ENCODE data around the gene TEX28.
"Not testable (repeated sequence)": the region's sequence is repeated elsewhere in the genome, so short reads cannot be mapped to it uniquely, and the experiment has no call there.

The TEX28 gene

GRCh38 chrX:154294791-154295574 is at the start of gene TEX28:
Gene TEX28 (minus strand): TSS chrX:154295124. CDS start chrX:154292117, 3,007 bp downstream.
- no peak for DNase-seq

GRCh38 chrX:154343620-154344019 is 48.7 kb upstream of the TEX28 start:
- DNase-seq, result not testable (repeated sequence)

- not testable (repeated sequence) for DNase-seq
Observed at GRCh38 chrX:154343063-154343462, 48.1 kb upstream of the TEX28 start.

GRCh38 chrX:154341399-154342298 is 46.7 kb upstream of the TEX28 start:
- DNase-seq, result not testable (repeated sequence)

- DNase-seq, result peak; percentile 45
Observed at GRCh38 chrX:154334496-154334895, 39.6 kb upstream of the TEX28 start.

- DNase-seq, result no peak
Observed at GRCh38 chrX:154333837-154334271, 38.9 kb upstream of the TEX28 start.

- no peak for DNase-seq
Observed at GRCh38 chrX:154333116-154333515, 38.2 kb upstream of the TEX28 start.

GRCh38 chrX:154332561-154332960 is 37.6 kb upstream of the TEX28 start:
- no peak for DNase-seq

- DNase-seq, result no peak
Observed at GRCh38 chrX:154329294-154329693, 34.4 kb upstream of the TEX28 start.

GRCh38 chrX:154328646-154329045 is 33.7 kb upstream of the TEX28 start:
- DNase-seq, result no peak

GRCh38 chrX:154327038-154327820 is 32.3 kb upstream of the TEX28 start:
- no peak for DNase-seq

- no peak for DNase-seq
Observed at GRCh38 chrX:154325541-154325940, 30.6 kb upstream of the TEX28 start.

- no peak for DNase-seq
Observed at GRCh38 chrX:154323537-154323936, 28.6 kb upstream of the TEX28 start.

- no peak for DNase-seq
Observed at GRCh38 chrX:154322890-154323289, 28.0 kb upstream of the TEX28 start.

GRCh38 chrX:154321594-154321993 is 26.7 kb upstream of the TEX28 start:
- no peak for DNase-seq

GRCh38 chrX:154321152-154321551 is 26.2 kb upstream of the TEX28 start:
- no peak for DNase-seq

GRCh38 chrX:154320406-154320805 is 25.5 kb upstream of the TEX28 start:
- no peak for DNase-seq

- no peak for DNase-seq
Observed at GRCh38 chrX:154317391-154317995, 22.6 kb upstream of the TEX28 start.

GRCh38 chrX:154315416-154315815 is 20.5 kb upstream of the TEX28 start:
- no peak for DNase-seq

- peak; percentile 39 for DNase-seq
Observed at GRCh38 chrX:154313147-154313546, 18.2 kb upstream of the TEX28 start.

GRCh38 chrX:154312116-154312515 is 17.2 kb upstream of the TEX28 start:
- DNase-seq, result no peak

All from stimulated activated CD4-positive, alpha-beta T cell treated with anti-CD3 and anti-CD28 coated beads, Interleukin-1b, Interleukin-23, amount 100 ng/mL, for 48 hours (primary cell).